ENCODE data around the gene C16orf82. TPM values are rescaled to one million over a fixed set of nuclear protein-coding genes. Genes with fewer than 3 reads are reported as not detected.

The C16orf82 gene
- not detected in 2 replicates for total RNA-seq

GRCh38 chr16:27066668-27067537 lies at the start of gene C16orf82:
TSS of gene C16orf82 (plus strand) at chr16:27066927.

Other genes with a start within 250 kb of the C16orf82 start
- gene KDM8, start 136.6 kb downstream of the C16orf82 start, total RNA-seq = 2.5 and 3.8 TPM in 2 replicates
- 139 and 149 TPM in 2 replicates for gene NSMCE1, start 201.8 kb downstream of the C16orf82 start, total RNA-seq
- 17.9 and 29.8 TPM in 2 replicates for gene IL4R, start 247.0 kb downstream of the C16orf82 start, total RNA-seq

Measured in smooth muscle cell of trachea (primary cell).